PC-3 (cell line): Measurements from ENCODE around the gene ADH5. TPM values are rescaled to one million over a fixed set of nuclear protein-coding genes. Genes with fewer than 3 reads are reported as not detected.

Experiments
- ATAC-seq: fragments of 200-7000 bp; cut with Tn5 transposase; 2 replicates; pipeline ENCODE4 v1.9.1; 2020; ENCODE audit warnings: mild to moderate bottlenecking, moderate library complexity
- BruUV-seq: library from RNA; stranded (reverse); fragments of 400-500 nt; replicated peaks from 2 replicates; lab custom pipeline; 2021; lab: Mats Ljungman, UMichigan
- CTCF ChIA-PET: fragments of 300-600 bp; sonication (Branson Sonifier 250); formaldehyde crosslinking; loops from one replicate; lab custom pipeline; 2022; ENCODE audit warnings: antibody characterized with exemption; lab: Charles Lee
- POLR2A ChIA-PET: fragments of 300-600 bp; sonication (Branson Sonifier 250); formaldehyde crosslinking; loops from one replicate; lab custom pipeline; 2022; ENCODE audit warnings: antibody characterized with exemption; ENCODE audit not compliant: unreplicated experiment; lab: Charles Lee
- DNase-seq: peaks from one replicate; pipeline ENCODE4 v3.0.0-alpha.2; 2015
- H2AFZ ChIP-seq: fragments of 300-600 bp; sonication (generic); 2 replicates; pipeline ENCODE4 v1.6.0; 2016; ENCODE audit warnings: antibody characterized with exemption, low read length
- H3F3A ChIP-seq: fragments of 300-600 bp; sonication (generic); one replicate; pipeline ENCODE4 v1.6.0; 2017; ENCODE audit warnings: antibody characterized with exemption, low read length, control low read depth, mild to moderate bottlenecking; ENCODE audit not compliant: unreplicated experiment
- H3K27ac ChIP-seq: fragments of 300-600 bp; sonication (generic); 2 replicates; pipeline ENCODE4 v1.5.1; 2016; ENCODE audit warnings: mild to moderate bottlenecking, low read length
- H3K27me3 ChIP-seq: fragments of 300-600 bp; sonication (generic); 2 replicates; pipeline ENCODE4 v1.6.1; 2016; ENCODE audit warnings: low read length, mixed read lengths
- H3K36me3 ChIP-seq: fragments of 300-600 bp; sonication (generic); 2 replicates; pipeline ENCODE4 v1.6.1; 2016; ENCODE audit warnings: low read depth, mixed run types, low read length, mixed read lengths
- H3K4me1 ChIP-seq: fragments of 300-600 bp; sonication (generic); 2 replicates; pipeline ENCODE4 v1.5.1; 2016; ENCODE audit warnings: low read length; ENCODE audit not compliant: insufficient read depth
- H3K4me2 ChIP-seq: fragments of 300-600 bp; sonication (generic); 2 replicates; pipeline ENCODE4 v1.6.0; 2016; ENCODE audit warnings: low read length
- H3K4me3 ChIP-seq: fragments of 300-600 bp; sonication (generic); 2 replicates; pipeline ENCODE4 v1.5.1; 2016; ENCODE audit warnings: mild to moderate bottlenecking, low read length, mixed read lengths
- H3K79me2 ChIP-seq: fragments of 300-600 bp; sonication (generic); 2 replicates; pipeline ENCODE4 v1.6.1; 2017; ENCODE audit warnings: low read length, mixed read lengths
- H3K9ac ChIP-seq: fragments of 300-600 bp; sonication (generic); 2 replicates; pipeline ENCODE4 v1.6.0; 2016; ENCODE audit warnings: mild to moderate bottlenecking, low read length
- H3K9me2 ChIP-seq: fragments of 300-600 bp; sonication (generic); replicated peaks from 2 replicates; pipeline ENCODE4 v1.6.1; 2016; ENCODE audit warnings: mixed run types, low read length, mixed read lengths
- H3K9me3 ChIP-seq: fragments of 300-600 bp; sonication (generic); 2 replicates; pipeline ENCODE4 v1.6.1; 2016; ENCODE audit warnings: low read length, mixed read lengths
- H4K20me1 ChIP-seq: fragments of 300-600 bp; sonication (generic); 2 replicates; pipeline ENCODE4 v1.6.1; 2016; ENCODE audit warnings: low read length, mixed read lengths
- EZH2 ChIP-seq: fragments of 300-600 bp; sonication (generic); IDR thresholded peaks from one replicate; pipeline ENCODE4 v1.6.1; 2017; ENCODE audit warnings: antibody characterized with exemption, mild to moderate bottlenecking, low read length; ENCODE audit not compliant: unreplicated experiment
- EZH2phosphoT487 ChIP-seq: fragments of 300-600 bp; sonication (generic); IDR thresholded peaks from 2 replicates; pipeline ENCODE4 v1.6.1; 2018; ENCODE audit warnings: mild to moderate bottlenecking, antibody characterized with exemption, low read length, borderline replicate concordance
- intact Hi-C: fragments of 100-400 bp; cut with micrococcal nuclease; formaldehyde crosslinking; loops from 2 replicates; pipeline ENCODE4 v1.9.0; 2023
- total RNA-seq: library from RNA; depleted of rRNA; stranded (reverse); fragments of >200 nt; gene quantifications from 2 replicates; pipeline ENCODE4 v1.2.3, GENCODE V29; 2014
- TF ChIP-seq, protein P1 (sequence below): fragments of 300-600 bp; sonication (generic); conservative IDR thresholded peaks from 2 replicates; pipeline ENCODE4 v1.5.1; 2017; ENCODE audit warnings: antibody characterized with exemption, low read depth, mild to moderate bottlenecking, low read length

Gene ADH5
- total RNA-seq, 1 experiment from 2014 or later: 94.5 TPM

DNA sequence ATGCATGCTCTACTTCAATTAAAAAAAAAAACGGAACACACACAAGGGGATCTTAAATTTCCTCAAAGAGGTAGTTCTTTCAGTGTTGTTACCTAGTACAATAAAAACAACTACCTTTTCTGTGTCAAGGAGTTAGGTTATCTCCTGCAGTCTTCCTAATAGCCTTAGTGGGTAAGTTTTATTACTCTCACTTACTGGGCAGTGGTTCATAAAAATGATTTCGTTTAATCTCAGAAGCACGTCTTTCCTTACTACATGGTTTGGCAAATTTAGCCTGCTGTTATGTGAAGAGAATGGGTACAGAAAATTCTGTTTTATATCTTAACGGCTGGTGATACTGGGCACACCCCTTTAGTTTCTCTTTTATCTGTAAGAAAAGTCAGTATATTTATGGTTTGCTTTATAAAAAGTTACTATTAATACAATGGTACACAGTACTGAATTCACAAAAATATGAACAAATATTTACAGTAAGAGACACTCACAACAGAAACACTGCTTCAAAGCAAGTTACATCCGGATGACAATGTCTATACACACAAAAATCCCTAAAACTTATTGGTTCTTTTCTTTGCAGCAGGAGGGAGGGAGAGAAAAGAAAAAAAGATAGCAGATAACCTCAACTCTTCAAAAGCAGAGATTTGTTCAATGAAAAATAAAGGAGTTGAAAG is 8.8 kb downstream of the ADH5 start:
- ATAC-seq (peak; percentile 95), DNase-seq (peak; percentile 4)
- no peaks in the 10 kb centered on the region for H3K27me3 ChIP-seq
- H3K79me2 ChIP-seq: 0 out of 2 replicates have a peak, but pooled peaks cover 4% of the 10 kb centered on the region
- no peak overlapping the region for H3K9ac ChIP-seq
- peak overlapping the region; percentile 26 for H3K4me2 ChIP-seq
- no TSS peak for BruUV-seq
- ChIA-PET CTCF (no interaction called here), POLR2A (no interaction called here)
- no peak overlapping the region for H3K4me3 ChIP-seq
- peak overlapping the region; percentile 58 for H3K27ac ChIP-seq
- peaks cover 57% of the 10 kb centered on the region for H3K36me3 ChIP-seq
- H3K4me1 ChIP-seq: peaks cover 5% of the 10 kb centered on the region; the same call in 1 of the 2 replicates
- H3K9me3 ChIP-seq: no peaks in the 10 kb centered on the region
- no peak overlapping the region for H2AFZ ChIP-seq
- TF ChIP-seq, protein P1, sequence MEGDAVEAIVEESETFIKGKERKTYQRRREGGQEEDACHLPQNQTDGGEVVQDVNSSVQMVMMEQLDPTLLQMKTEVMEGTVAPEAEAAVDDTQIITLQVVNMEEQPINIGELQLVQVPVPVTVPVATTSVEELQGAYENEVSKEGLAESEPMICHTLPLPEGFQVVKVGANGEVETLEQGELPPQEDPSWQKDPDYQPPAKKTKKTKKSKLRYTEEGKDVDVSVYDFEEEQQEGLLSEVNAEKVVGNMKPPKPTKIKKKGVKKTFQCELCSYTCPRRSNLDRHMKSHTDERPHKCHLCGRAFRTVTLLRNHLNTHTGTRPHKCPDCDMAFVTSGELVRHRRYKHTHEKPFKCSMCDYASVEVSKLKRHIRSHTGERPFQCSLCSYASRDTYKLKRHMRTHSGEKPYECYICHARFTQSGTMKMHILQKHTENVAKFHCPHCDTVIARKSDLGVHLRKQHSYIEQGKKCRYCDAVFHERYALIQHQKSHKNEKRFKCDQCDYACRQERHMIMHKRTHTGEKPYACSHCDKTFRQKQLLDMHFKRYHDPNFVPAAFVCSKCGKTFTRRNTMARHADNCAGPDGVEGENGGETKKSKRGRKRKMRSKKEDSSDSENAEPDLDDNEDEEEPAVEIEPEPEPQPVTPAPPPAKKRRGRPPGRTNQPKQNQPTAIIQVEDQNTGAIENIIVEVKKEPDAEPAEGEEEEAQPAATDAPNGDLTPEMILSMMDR: no peak
- no peak for TF ChIP-seq EZH2phosphoT487
- no peak for TF ChIP-seq EZH2
- no peaks in the 10 kb centered on the region for H4K20me1 ChIP-seq
- H3K9me2 ChIP-seq: no peaks in the 10 kb centered on the region
- intact Hi-C loops: loop anchor here (5.0 kb wide), 1 partner anchor 817 kb away; the partner anchor contains the start of gene RAP1GDS1
- no peaks in the 10 kb centered on the region for H3F3A ChIP-seq

DNA sequence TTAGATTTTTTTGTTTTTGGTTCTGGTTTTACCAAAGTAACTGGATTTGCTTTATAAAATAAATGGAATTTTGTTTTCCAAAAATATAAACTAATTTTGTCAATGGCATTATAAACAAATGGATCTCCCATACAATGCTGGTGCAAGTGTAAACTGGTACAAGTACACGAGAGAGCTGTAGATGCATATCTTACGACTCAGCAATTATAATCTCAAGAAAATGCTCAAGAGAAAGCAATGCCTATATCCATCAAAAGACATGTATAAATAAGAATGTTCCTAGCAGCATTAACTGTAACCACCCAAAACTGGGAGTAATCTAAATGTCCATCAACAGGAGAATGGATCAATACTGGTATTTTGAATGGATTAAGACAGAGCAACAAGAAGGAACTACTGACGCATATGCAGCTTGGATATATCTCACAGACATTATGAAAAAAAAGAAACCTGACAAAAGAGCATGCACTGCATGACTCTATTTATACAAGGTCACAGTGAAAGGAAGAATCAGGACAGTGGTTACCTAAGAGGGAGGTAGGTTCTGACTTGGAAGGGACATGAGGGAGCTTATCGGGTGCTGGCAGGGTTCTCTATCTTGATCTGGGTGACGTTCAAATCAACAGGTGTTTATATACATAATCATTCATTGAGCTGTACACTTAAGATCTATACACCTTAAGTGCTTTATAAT is 9.5 kb downstream of the ADH5 start:
- Histone ChIP-seq H4K20me1 (no peaks in the 10 kb centered on the region), H3K4me3 (no peak overlapping the region), H2AFZ (no peak overlapping the region), H3K9ac (no peak overlapping the region), H3K27ac (peak overlapping the region; percentile 58), H3K4me1 (peaks cover 5% of the 10 kb centered on the region; the same call in 1 of the 2 replicates), H3K9me3 (no peaks in the 10 kb centered on the region), H3K79me2 (no peaks in the 10 kb centered on the region), H3K36me3 (peaks cover 50% of the 10 kb centered on the region), H3K4me2 (no peak overlapping the region), H3F3A (no peaks in the 10 kb centered on the region), H3K27me3 (no peaks in the 10 kb centered on the region), H3K9me2 (no peaks in the 10 kb centered on the region)
- intact Hi-C loops: no loop called here
- BruUV-seq: no TSS peak
- DNase-seq (no peak), ATAC-seq (no peak)
- TF ChIP-seq EZH2phosphoT487 (no peak), EZH2 (no peak)
- TF ChIP-seq, protein P1: no peak
- ChIA-PET CTCF (no interaction called here), POLR2A (no interaction called here)

DNA sequence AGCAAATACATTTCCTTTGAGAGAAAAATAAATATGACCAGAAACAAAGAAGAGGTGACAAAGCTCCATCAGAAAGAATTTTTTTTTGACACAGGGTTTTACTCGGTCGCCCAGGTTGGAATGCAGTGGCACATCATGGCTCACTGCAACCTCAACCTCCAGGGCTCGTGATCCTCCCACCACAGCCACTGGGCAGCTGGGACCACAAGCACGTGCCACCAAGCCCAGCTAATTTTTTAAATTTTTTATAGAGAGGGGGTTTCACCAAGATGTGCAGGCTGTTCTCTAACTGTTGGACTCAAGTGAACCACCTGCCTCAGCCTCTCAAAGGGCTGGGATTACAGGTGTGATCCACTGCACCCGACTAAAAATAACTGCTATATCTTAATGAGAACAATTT is 10.3 kb downstream of the ADH5 start:
- ChIA-PET POLR2A (no interaction called here), CTCF (no interaction called here)
- BruUV-seq: no TSS peak
- Histone ChIP-seq H4K20me1 (no peaks in the 10 kb centered on the region), H3K9ac (no peak overlapping the region), H3K27ac (no peak overlapping the region), H3K27me3 (no peaks in the 10 kb centered on the region), H3K4me1 (peaks cover 5% of the 10 kb centered on the region; the same call in 1 of the 2 replicates), H3K9me2 (no peaks in the 10 kb centered on the region), H3K4me3 (no peak overlapping the region), H3K4me2 (no peak overlapping the region), H3K36me3 (peaks cover 48% of the 10 kb centered on the region), H3K79me2 (no peaks in the 10 kb centered on the region), H2AFZ (no peak overlapping the region), H3K9me3 (no peaks in the 10 kb centered on the region), H3F3A (no peaks in the 10 kb centered on the region)
- no peak for TF ChIP-seq EZH2phosphoT487
- no peak for DNase-seq
- no peak for ATAC-seq
- intact Hi-C loops: no loop called here
